HG02870 (cell line): ENCODE results near the gene FYN.
"Not testable (repeated sequence)": the region's sequence is repeated elsewhere in the genome, so short reads cannot be mapped to it uniquely, and the experiment has no call there.

ENCODE experiments used
- ATAC-seq: cut with Tn5 transposase; IDR thresholded peaks from one replicate; pipeline ENCODE4 v1.9.1; 2021; ENCODE audit warnings: mild to moderate bottlenecking, moderate library complexity; ENCODE audit not compliant: unreplicated experiment

Gene FYN

GRCh38 chr6:111873178-111874024 lies at the start of gene FYN:
FYN (minus strand) TSS chr6:111873452; CDS start chr6:111720051, 153,401 bp downstream.
- ATAC-seq: peak; percentile 97

DNA sequence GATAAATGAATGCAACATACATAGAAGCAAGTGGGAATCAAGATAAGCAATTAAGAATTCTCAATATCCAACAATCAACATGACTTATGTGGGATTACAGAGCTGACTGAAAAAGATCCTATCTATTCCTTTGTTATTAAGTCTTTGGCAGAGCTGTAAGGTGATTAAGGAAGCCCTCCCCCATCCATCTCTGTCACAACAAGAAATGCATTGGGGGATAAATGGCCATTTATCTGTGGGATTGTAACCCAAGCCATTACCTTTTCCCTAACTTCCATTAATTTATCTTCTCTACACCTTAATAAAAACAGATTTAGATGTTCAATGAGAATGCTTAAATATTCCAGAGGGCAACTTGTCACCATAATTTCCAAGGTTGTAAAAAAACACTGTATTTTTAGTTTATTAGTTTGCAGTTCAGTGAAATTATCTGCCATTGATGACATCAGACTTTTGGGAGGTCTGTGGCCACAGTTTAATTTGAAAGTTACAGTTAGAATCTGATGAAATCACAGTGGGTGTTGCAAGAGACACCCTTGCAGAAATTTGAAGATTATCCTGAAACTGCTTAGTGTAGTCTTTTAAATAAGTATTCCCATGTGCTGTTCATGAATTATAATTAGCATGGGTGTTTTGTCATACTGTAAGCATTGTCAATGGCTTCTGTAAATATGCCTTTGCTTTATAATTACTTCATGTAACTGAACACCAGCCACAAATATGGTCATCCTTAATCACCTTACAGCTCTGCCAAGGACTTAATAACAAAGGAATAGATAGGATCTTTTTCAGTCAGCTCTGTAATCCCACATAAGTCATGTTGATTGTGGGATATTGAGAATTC lies 49.4 kb upstream of the FYN start:
- no peak for ATAC-seq

GRCh38 chr6:111921103-111921502 lies 47.9 kb upstream of the FYN start:
- no peak for ATAC-seq

GRCh38 chr6:111920578-111920977 lies 47.3 kb upstream of the FYN start:
- ATAC-seq: no peak

- no peak for ATAC-seq
Measured at GRCh38 chr6:111918825-111919224, 45.6 kb upstream of the FYN start.

GRCh38 chr6:111916747-111917146 lies 43.5 kb upstream of the FYN start:
- ATAC-seq: no peak

- no peak for ATAC-seq
Measured at GRCh38 chr6:111914617-111915016, 41.4 kb upstream of the FYN start.

DNA sequence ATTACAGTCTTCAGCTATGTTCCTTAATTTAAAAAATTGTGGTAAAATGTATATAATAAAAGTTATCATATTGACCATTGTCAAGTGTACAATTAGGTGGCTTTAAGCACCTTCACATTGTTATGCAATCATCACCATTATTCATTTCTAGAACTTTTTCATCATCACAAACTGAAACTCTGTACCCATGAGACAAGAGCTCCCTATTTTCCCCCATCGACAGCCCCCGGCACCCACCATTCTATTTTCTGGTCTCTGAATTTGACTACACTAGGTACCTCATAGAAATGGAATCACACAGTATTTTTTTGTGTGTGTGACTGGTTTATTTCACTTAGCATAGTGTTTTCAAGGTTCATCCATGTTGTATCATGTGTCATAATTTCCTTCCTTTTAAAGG lies 39.7 kb upstream of the FYN start:
- ATAC-seq: no peak

DNA sequence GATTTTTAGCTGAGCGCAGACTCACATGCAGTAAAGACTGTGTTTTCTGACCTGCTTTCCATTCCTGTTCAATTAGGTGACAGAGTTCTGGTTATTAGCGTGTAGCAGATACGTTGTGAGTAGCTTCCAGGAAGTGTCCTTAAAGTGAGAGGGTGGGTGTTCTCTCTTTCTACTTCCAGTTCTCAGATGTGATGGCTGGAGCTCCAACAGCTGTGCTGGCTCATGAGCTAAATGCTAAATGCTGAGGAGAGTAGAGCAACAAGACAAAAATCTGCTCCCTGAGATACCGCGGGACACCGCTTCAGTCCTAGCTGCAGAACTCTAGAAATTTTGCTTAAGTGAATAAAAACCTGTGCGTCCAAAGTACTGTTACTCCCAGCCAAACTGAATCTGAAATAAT lies 38.2 kb upstream of the FYN start:
- ATAC-seq: no peak

GRCh38 chr6:111909238-111909637 lies 36.0 kb upstream of the FYN start:
- ATAC-seq: no peak

GRCh38 chr6:111908365-111908764 lies 35.1 kb upstream of the FYN start:
- ATAC-seq: not testable (repeated sequence)

- ATAC-seq: no peak
Measured at GRCh38 chr6:111900735-111901134, 27.5 kb upstream of the FYN start.

- ATAC-seq: no peak
Measured at GRCh38 chr6:111899531-111899930, 26.3 kb upstream of the FYN start.

- no peak for ATAC-seq
Measured at GRCh38 chr6:111898452-111898851, 25.2 kb upstream of the FYN start.

DNA sequence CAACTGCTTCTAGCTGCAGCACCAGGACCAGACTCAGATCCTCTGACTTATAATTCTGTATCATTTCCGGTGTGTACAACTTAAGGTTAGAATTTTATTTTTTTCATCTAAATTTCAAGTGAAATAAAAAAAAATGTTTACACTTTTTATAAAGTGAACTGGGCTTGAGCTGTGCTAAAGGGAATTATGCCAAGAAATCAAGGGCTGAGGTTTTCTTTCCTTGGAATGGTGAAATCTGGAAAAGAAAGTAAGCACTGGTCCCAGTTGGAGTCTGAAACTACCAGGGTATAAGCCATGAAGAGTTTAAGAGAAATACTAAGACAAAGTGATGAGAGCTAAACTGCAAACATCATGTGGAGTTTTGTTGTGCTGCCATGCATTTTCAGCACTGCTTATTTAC lies 21.7 kb upstream of the FYN start:
- ATAC-seq: no peak

DNA sequence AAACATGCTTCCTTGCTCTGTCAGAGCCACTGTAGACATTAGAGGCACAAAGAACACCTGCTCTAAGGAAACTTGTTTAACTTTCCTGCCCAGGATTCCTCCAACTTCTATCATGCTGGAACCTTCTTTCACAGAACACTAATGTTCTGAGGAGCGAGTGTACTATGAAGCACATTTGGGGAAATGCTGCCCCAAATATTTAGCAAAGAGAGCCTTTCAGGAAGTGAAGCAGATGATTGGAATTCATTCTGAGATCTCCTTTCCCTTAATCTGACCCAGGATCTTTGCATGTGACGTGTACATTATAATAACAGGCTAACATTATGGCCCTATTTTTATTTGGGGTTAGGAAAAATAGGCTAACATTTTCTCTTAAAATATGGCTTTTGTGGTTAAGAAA lies 21.0 kb upstream of the FYN start:
- no peak for ATAC-seq

DNA sequence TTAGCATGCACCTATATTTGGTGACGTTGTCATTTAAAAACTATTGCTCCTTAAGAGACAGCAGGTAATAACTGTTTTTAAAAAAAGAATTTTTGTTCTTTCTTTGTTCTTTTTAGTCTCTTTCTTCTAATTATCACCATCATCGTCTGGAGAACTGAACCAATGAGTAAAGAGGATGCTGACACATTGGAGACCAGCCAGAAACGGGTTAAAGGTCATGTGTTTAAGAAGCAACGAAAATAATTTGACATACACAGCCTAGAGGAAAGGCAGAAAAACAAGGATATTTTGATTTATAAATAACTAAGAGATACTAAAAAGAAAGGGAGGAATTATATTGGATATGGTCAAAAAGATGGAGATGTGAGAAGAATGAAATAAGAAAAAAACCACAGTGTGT lies 19.2 kb upstream of the FYN start:
- ATAC-seq: no peak

GRCh38 chr6:111890988-111891387 lies 17.7 kb upstream of the FYN start:
- ATAC-seq: no peak

- ATAC-seq: no peak
Measured at GRCh38 chr6:111888928-111889695, 15.9 kb upstream of the FYN start.

- not testable (repeated sequence) for ATAC-seq
Measured at GRCh38 chr6:111886793-111887192, 13.5 kb upstream of the FYN start.

- no peak for ATAC-seq
Measured at GRCh38 chr6:111885373-111886027, 12.2 kb upstream of the FYN start.
